GM12878 (cell line): Measurements from ENCODE around the gene DPM1. TPM values are rescaled to one million over a fixed set of nuclear protein-coding genes. Genes with fewer than 3 reads are reported as not detected.

Experiments used
- ATAC-seq: fragments of 200-7000 bp; cut with Tn5 transposase; 3 replicates; pipeline ENCODE4 v1.9.1; 2020; ENCODE audit warnings: mild to moderate bottlenecking, moderate library complexity
- BruUV-seq: library from RNA; stranded (reverse); fragments of 400-500 nt; replicated peaks from 2 replicates; lab custom pipeline; 2021; lab: Mats Ljungman, UMichigan
- CTCF ChIA-PET: fragments of 300-600 bp; sonication (Branson Sonifier 250); formaldehyde crosslinking; extraction: SDS; loops from one replicate; lab custom pipeline; 2021; ENCODE audit warnings: inconsistent platforms; lab: Yijun Ruan, JAX
- POLR2A ChIA-PET: fragments of 350-600 bp; formaldehyde crosslinking; extraction: SDS; loops from one replicate; lab custom pipeline; 2021; ENCODE audit warnings: inconsistent platforms; lab: Charles Lee
- RAD21 ChIA-PET: fragments of 300-600 bp; sonication (Branson Sonifier 250); formaldehyde crosslinking; loops from one replicate; lab custom pipeline; 2023; ENCODE audit warnings: antibody characterized with exemption; ENCODE audit not compliant: unreplicated experiment; lab: Charles Lee
- SMC1A ChIA-PET: fragments of 300-600 bp; sonication (Branson Sonifier 250); formaldehyde crosslinking; loops from one replicate; lab custom pipeline; 2023; ENCODE audit not compliant: unreplicated experiment, uncharacterized antibody; lab: Charles Lee
- DNase-seq: peaks from one replicate; pipeline ENCODE4 v3.0.0-alpha.2; 2011; ENCODE audit warnings: low read depth, low spot score
- FAIRE-seq: peaks from 3 replicates; lab custom pipeline; 2011; peaks lifted over from hg19 to GRCh38; lab: Jason Lieb, UNC
- H2AFZ ChIP-seq: 2 replicates; pipeline ENCODE4 v1.6.0; 2011; ENCODE audit warnings: low read depth, low read length, control low read depth; ENCODE audit not compliant: control insufficient read depth
- H3K27ac ChIP-seq: 2 replicates; pipeline ENCODE4 v1.5.1; 2011; ENCODE audit warnings: control low read depth; ENCODE audit not compliant: control insufficient read depth, insufficient read depth
- H3K27me3 ChIP-seq, 2 experiments: replicated peaks in 1 of 2; 2 replicates each; pipeline versions ENCODE4 v1.6.0 to v1.6.1; 2011; ENCODE audit warnings: low read length in 1 of 2; ENCODE audit not compliant: control insufficient read depth in 2 of 2, insufficient read depth in 2 of 2
- H3K36me3 ChIP-seq, 2 experiments: 2 replicates each; pipeline ENCODE4 v1.5.1; 2011; ENCODE audit warnings: low read length in 1 of 2; ENCODE audit not compliant: control insufficient read depth in 2 of 2, insufficient read depth in 2 of 2
- H3K4me1 ChIP-seq: 2 replicates; pipeline ENCODE4 v1.6.1; 2011; ENCODE audit warnings: mild to moderate bottlenecking, low read length, moderate library complexity, mixed read lengths; ENCODE audit not compliant: control insufficient read depth, insufficient read depth
- H3K4me2 ChIP-seq: 2 replicates; pipeline ENCODE4 v1.6.0; 2011; ENCODE audit warnings: control low read depth; ENCODE audit not compliant: control insufficient read depth, insufficient read depth
- H3K4me3 ChIP-seq: fragments of 200-600 bp; sonication (generic); 2 replicates; pipeline ENCODE4 v1.5.1; 2016
- H3K79me2 ChIP-seq: 2 replicates; pipeline ENCODE4 v1.6.0; 2011; ENCODE audit warnings: low read length; ENCODE audit not compliant: control insufficient read depth, insufficient read depth
- H3K9ac ChIP-seq: 2 replicates; pipeline ENCODE4 v1.8.0; 2011; ENCODE audit warnings: low read length, control low read depth, mixed read lengths; ENCODE audit not compliant: control insufficient read depth, insufficient read depth
- H3K9me3 ChIP-seq: replicated peaks from 3 replicates; pipeline ENCODE4 v1.5.1; 2011; ENCODE audit warnings: mild to moderate bottlenecking, low read length; ENCODE audit not compliant: control insufficient read depth, insufficient read depth
- H4K20me1 ChIP-seq: 2 replicates; pipeline ENCODE4 v1.6.0; 2011; ENCODE audit not compliant: control insufficient read depth, insufficient read depth
- CEBPB ChIP-seq, 2 experiments: fragments of 150-350 bp in 1 of 2; IDR thresholded peaks; 2 replicates each; pipeline ENCODE4 v1.6.1; 2012 to 2014; ENCODE audit warnings: low read depth in 2 of 2, low read length in 2 of 2, borderline replicate concordance in 1 of 2, inconsistent platforms in 1 of 2
- EGR1 ChIP-seq, 2 experiments: IDR thresholded peaks; 1 replicate in 1 of 2; 2 replicates in 1 of 2; pipeline ENCODE4 v1.6.1; 2011 to 2012; ENCODE audit warnings: low read depth in 2 of 2, low read length in 2 of 2, borderline replicate concordance in 1 of 2, mild to moderate bottlenecking in 1 of 2, moderate library complexity in 1 of 2
- ESRRA ChIP-seq: IDR thresholded peaks from 2 replicates; pipeline ENCODE4 v1.6.1; 2012; ENCODE audit warnings: mild to moderate bottlenecking, low read length, improper control_type of control experiment
- HDAC2 ChIP-seq: fragments of 200-600 bp; sonication (generic); IDR thresholded peaks from 2 replicates; pipeline ENCODE4 v1.6.1; 2017
- HDAC6 ChIP-seq: fragments of 200-600 bp; sonication (generic); IDR thresholded peaks from one replicate; pipeline ENCODE4 v1.8.0; 2017; ENCODE audit warnings: antibody characterized with exemption; ENCODE audit not compliant: unreplicated experiment
- KDM1A ChIP-seq: fragments of 200-600 bp; sonication (generic); IDR thresholded peaks from 2 replicates; pipeline ENCODE4 v1.6.1; 2016; ENCODE audit warnings: borderline replicate concordance
- MEF2A ChIP-seq: IDR thresholded peaks from 2 replicates; pipeline ENCODE4 v1.6.1; 2011; ENCODE audit warnings: low read depth, mild to moderate bottlenecking, low read length, moderate library complexity; ENCODE audit not compliant: insufficient read depth
- NBN ChIP-seq: fragments of 450-650 bp; IDR thresholded peaks from 2 replicates; pipeline ENCODE4 v1.6.1; 2016
- STAT1 ChIP-seq: fragments of 450-650 bp; conservative IDR thresholded peaks from 2 replicates; pipeline ENCODE4 v1.6.1; 2014; ENCODE audit warnings: antibody characterized with exemption, mild to moderate bottlenecking
- ZNF622 ChIP-seq: fragments of 450-650 bp; IDR thresholded peaks from 2 replicates; pipeline ENCODE4 v1.6.1; 2017; ENCODE audit warnings: mild to moderate bottlenecking, inconsistent platforms
- WGBS: methylation state at CpG from one replicate; pipeline ENCODE4 v1.1.6; 2016; ENCODE audit warnings: low lambda C conversion rate; ENCODE audit not compliant: insufficient replicate concordance, insufficient coverage; ENCODE audit errors: missing lambda C conversion rate; 5-methylcytosine and 5-hydroxymethylcytosine counted together
- in situ Hi-C: fragments of 300-500 bp; cut with MboI; formaldehyde crosslinking; loops from 9 replicates; pipeline ENCODE4 v1.14.3; 2018; ENCODE audit warnings: mixed read lengths
- intact Hi-C: fragments of 100-400 bp; cut with micrococcal nuclease; formaldehyde crosslinking; loops from one replicate; pipeline ENCODE4 v1.14.2; 2022; ENCODE audit not compliant: unreplicated experiment
- polyA plus RNA-seq, 11 experiments: library from polyadenylated mRNA; depleted of rRNA in 4 of 11; unstranded in 6 of 11; stranded (reverse) in 5 of 11; fragments of >200 nt; fragmentation: Nextera tagmentation in 4 of 11; fragmentation: Illumina TruSeq in 1 of 11; extraction: Ambion mirVana in 4 of 11; extraction: Trizol in 1 of 11; gene quantifications; 1 replicate in 1 of 11; 2 replicates in 10 of 11; pipeline versions ENCODE4 v1.2.1 to v1.2.3, GENCODE V29; 2011 to 2016; ENCODE audit warnings: inconsistent platforms in 2 of 11, missing spikeins in 2 of 11, low read depth in 1 of 11
- total RNA-seq, 4 experiments: library from RNA; depleted of rRNA in 3 of 4; stranded (reverse); fragments of >200 nt in 3 of 4; fragmentation: Illumina TruSeq in 1 of 4; extraction: Trizol in 1 of 4; gene quantifications; 2 replicates each; pipeline versions ENCODE4 v1.2.1 to v1.2.3, GENCODE V29; 2013 to 2021
- TF ChIP-seq, protein P1 (sequence below): IDR thresholded peaks from 2 replicates; pipeline ENCODE4 v1.6.1; 2012; ENCODE audit warnings: low read length, inconsistent platforms

DPM1 gene
- total and polyA plus RNA-seq, 10 of the 15 experiments (the other 5 are each of a cell fraction or from before 2014, with no cell fraction given), result 53.3 to 167 (median 108) TPM

DNA sequence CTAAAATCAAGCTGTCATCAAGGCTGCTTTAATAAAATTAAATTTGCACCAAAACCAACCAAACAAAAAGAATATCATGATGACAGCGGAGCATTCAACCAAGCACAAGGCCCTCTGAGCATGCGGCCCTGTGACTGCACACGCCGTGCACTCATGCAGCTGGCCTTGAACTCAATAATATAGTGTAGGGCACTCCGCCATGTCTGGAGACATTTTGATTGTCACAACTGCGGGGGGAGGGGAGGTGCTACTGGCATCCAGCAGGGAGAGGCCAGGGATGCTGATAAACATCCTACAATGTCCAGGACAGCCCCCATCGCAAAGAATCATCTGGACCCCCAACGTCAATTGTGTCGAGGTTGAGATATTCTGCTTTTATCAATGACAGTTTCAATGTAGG, 10.0 kb upstream of the DPM1 start (continued):
- TF ChIP-seq CEBPB (IDR thresholded peaks at IDR 0.05; ENCODE audit: borderline replicate concordance in 1 of 2, low read depth in 2 of 2, low read length in 2 of 2), result no peak
- TF ChIP-seq, protein P1, sequence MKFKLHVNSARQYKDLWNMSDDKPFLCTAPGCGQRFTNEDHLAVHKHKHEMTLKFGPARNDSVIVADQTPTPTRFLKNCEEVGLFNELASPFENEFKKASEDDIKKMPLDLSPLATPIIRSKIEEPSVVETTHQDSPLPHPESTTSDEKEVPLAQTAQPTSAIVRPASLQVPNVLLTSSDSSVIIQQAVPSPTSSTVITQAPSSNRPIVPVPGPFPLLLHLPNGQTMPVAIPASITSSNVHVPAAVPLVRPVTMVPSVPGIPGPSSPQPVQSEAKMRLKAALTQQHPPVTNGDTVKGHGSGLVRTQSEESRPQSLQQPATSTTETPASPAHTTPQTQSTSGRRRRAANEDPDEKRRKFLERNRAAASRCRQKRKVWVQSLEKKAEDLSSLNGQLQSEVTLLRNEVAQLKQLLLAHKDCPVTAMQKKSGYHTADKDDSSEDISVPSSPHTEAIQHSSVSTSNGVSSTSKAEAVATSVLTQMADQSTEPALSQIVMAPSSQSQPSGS, result no peak
- no peak for TF ChIP-seq STAT1
- TF ChIP-seq MEF2A, result no peak

GRCh38 chr20:50967586-50967985, 9.3 kb upstream of the DPM1 start:
- no peak for DNase-seq
- in situ Hi-C loops (no loop called here), intact Hi-C loops (no loop called here)
- WGBS, result 52% methylated on average over 7 of the region's 7 CpGs
- H3K4me3 ChIP-seq, result no peak overlapping the region
- CTCF ChIA-PET, result interaction anchor here (2.1 kb wide), 1 partner anchor 14 kb away, joined by 6 read pairs; no protein-coding TSS in a partner anchor
- no peak overlapping the region for H3K27ac ChIP-seq
- H3K9ac ChIP-seq, result no peak overlapping the region
- FAIRE-seq, result no peak
- no peaks in the 10 kb centered on the region for H3K4me1 ChIP-seq
- H3K36me3 ChIP-seq, result no peaks in the 10 kb centered on the region
- no peak for ATAC-seq
- no peaks in the 10 kb centered on the region for H4K20me1 ChIP-seq
- POLR2A ChIA-PET, result interaction anchor here (0.8 kb wide), 1 partner anchor 13 kb away, joined by 3 read pairs; no protein-coding TSS in a partner anchor
- H3K79me2 ChIP-seq, result no peaks in the 10 kb centered on the region
- RAD21 ChIA-PET, result no interaction called here
- SMC1A ChIA-PET, result no interaction called here
- no peaks in the 10 kb centered on the region for H3K9me3 ChIP-seq
- H2AFZ ChIP-seq, result no peak overlapping the region
- no peak overlapping the region for H3K4me2 ChIP-seq
- no peaks in the 10 kb centered on the region; a peak in 2 of 4 replicates for H3K27me3 ChIP-seq
- BruUV-seq, result no TSS peak
- no peak for TF ChIP-seq HDAC2
- no peak for TF ChIP-seq ESRRA
- TF ChIP-seq KDM1A, result no peak
- no peak for TF ChIP-seq HDAC6
- TF ChIP-seq EGR1 (IDR thresholded peaks at IDR 0.05; ENCODE audit: borderline replicate concordance in 1 of 2, low read depth in 2 of 2, low read length in 2 of 2), result no peak
- no peak for TF ChIP-seq NBN
- no peak for TF ChIP-seq ZNF622
